Left renal pelvis (tissue), 4 donors: ENCODE data around the gene ALDH1L1. TPM values are rescaled to one million over a fixed set of nuclear protein-coding genes. Genes with fewer than 3 reads are reported as not detected.

Experiments used
- DNase-seq, 4 donors: peaks; one replicate each; pipeline ENCODE4 v3.0.0-alpha.2; 2013; ENCODE audit warnings: low read depth in 4 of 4, low spot score in 3 of 4
- polyA plus RNA-seq, 4 donors: library from polyadenylated mRNA; unstranded; fragments of 120-200 nt; gene quantifications; one replicate each; pipeline ENCODE4 v1.2.1, GENCODE V29; 2013; ENCODE audit not compliant: insufficient read length in 4 of 4

ALDH1L1 gene
- polyA plus RNA-seq, 4 donors, result 3.2 to 48.3 (median 30.3) TPM

DNA sequence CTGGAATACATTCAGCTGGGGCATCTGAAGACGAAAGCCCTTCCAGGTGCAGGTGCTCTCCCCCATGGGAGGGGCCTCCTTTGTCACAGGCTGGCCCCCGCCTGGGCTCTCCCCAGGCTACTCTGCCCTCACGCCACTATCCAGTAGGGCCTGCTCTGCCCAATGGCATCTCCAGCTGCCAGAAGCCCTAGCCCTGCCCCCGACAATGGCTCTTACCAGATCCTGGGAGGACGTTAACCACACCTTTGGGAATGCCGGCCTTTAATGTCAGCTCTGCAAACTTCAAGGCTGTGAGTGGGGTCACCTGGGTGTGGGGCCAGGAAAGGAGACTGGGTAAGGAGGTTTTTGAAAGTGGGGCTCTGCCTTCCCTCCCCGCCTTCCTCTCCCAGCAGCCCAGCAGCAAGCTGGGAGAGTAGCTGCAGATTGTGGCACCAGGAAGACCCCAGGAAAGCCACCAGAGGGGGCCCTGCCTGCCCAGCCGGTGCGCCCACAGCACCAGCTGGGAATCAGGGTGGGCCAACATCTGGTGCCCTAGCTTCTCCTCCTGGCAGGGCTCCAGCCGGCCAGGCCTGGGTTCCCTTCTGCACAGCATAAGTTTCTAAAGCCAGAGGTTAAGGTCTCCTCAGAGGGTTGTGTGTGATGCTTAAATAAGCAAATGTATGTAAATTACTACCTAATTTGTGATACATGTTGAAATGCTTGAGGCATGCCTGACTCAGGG is 56.1 kb downstream of the ALDH1L1 start:
- no peak for DNase-seq

DNA sequence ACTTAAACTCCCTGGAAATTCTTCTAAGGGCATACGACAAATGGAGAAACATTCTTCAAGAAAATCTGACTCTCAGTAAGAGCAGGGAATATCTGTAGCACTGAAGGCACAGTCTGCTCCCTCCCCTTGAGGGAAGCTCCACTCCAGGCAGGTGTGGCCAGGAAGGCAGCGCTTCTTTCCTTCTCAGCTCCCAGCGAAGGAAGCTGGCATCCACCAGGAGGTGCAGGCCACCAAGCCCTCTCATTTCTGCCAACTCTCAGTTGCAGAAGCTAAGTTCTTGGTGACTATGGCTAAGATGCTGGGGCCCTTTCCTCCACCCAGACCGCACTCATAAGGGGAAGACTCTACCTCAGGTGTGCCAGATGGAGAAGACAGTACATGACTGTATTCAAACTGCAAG is 58.8 kb downstream of the ALDH1L1 start:
- no peak for DNase-seq

DNA sequence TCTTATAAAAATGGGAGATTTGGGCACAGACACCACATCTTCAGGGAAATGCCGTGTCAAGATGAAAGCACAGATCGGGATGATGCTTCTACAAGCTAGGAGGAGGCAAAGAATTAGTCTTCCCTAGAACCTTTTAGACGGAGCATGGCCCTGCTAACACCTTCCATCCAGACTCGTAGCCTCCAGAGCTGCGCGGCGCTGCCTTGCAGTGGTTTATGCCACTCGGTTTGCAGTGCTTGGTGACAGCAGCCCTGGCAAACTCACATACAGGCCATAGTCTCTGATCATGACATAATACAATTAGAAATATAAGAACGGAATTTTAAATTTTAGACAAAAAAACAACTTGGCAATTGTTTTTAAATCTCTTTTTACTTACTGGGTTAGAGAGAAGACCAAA is 59.3 kb downstream of the ALDH1L1 start:
- DNase-seq, result no peak

DNA sequence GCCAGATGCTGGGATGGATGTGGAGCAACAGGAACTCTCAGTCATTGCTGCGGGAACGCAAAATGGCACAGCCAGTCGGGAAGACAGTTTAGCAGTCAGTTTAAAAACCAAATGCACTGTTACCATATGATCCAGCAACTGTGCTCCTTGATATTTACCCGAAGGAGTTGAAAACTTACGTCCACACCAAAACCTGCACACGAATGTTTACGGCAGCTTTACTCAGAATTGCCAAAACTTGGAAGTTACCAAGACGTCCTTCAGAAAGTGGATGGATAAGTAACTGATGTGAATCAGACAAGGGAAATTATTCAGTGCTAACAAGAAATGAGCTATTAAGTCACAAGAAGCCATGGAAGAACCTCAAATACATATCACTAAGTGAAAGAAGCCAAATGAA is 60.4 kb downstream of the ALDH1L1 start:
- no peak for DNase-seq

DNA sequence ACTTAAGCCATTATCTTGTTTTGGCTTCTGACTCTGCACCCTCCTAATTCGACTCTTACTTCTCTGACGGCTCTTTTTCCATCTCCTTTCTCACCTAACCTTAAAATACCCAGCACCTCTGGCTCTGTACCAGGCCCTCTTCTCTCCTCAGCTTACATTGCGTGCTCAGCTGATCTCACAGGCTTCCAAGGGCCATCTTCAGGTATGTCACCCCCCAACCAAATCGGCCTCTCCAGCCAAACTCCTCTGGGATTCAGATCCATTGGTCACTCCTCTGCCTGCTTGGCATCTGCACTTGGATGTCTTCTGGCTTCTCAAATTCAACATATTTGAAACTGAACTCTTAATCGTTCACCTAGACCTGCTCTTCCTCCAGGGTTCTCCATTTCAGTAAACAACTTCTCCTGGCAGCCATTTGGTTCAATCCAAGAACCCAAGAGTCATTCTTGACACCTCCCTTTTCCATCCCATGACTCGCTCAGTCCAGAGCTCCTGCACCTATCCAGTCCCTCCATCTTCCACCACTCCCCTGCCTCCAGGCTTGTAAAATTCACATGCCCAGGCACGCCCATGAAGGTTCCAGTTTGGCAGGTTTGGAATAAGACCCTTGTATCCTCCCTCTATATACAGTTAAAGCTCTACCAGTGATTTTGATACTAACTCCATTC is 61.2 kb downstream of the ALDH1L1 start:
- DNase-seq, result no peak

DNA sequence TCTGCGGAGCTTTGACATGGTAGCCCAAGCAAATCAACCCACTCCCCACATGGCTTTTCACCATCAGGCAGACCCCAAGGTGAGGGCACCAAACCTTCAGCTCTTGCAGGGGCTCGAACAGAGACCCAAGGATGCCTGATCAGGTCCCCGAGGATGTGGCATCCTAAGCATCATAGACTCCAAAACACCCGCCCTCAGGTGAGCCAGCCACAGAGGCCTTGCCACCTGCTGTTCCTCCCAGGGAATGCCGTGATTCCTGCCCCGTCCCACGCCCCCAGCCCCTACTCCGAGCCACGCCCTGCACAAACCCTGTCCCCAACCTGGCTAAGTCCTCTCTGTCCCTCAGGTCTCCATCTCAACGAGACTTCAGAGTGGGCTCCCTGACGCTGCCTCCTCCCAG is 61.8 kb downstream of the ALDH1L1 start:
- no peak for DNase-seq

DNA sequence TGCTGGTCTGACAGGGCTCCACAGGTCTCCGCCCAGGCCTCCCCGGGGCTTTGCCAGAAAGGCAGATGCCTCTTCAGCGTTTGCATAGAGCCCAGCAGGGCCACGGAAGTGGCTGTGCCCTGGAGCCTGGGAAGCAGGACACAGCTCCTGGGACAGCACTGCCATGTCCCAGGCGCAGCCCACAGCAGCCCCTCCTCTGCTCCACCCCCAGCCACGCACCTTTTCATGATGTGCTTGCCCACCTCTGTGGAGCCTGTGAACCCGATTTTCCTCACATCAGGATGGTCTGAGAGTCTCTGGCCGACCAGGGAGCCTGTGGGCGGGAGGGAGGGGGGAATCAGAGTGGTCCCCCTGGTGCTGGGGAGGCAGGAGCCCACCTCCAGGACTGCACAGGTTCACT is 62.6 kb downstream of the ALDH1L1 start:
- DNase-seq, result no peak

DNA sequence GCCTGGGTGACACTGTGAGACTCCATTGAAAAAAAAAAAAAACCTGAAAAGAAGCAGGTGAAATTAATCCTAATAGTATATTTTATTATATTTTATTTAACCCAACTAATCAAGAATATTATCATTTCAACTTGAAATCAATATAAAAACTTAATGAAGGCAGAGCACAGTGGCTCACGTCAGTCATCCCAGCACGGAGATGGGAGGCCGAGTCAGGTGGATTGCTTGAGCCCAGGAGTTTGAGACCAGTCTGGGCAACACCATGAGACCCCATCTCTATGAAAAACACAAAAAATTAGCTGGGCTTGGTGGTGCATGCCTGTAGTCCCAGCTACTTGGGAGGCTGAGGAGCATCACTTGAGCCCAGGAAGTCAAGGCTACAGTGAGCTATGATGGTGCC is 63.2 kb downstream of the ALDH1L1 start:
- DNase-seq, result no peak

DNA sequence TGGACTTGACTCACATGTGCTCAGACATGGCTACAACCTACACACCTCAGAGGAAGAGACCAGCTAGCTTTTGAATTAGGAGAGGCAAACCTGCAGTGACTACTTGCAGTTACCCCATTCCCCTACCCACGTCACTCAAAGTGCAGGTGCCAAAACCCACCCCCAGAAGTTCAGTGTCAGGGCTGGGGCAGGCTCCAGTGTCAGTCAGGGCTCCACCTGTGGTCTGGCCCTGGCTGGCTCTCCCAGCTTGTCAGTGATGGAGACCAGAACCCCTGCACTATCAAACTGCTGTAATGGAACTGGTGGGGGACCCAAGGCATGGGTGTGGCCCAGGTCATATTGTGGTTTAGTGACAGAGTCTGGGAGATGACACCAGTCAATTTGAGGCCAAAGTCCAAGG is 63.9 kb downstream of the ALDH1L1 start:
- no peak for DNase-seq

DNA sequence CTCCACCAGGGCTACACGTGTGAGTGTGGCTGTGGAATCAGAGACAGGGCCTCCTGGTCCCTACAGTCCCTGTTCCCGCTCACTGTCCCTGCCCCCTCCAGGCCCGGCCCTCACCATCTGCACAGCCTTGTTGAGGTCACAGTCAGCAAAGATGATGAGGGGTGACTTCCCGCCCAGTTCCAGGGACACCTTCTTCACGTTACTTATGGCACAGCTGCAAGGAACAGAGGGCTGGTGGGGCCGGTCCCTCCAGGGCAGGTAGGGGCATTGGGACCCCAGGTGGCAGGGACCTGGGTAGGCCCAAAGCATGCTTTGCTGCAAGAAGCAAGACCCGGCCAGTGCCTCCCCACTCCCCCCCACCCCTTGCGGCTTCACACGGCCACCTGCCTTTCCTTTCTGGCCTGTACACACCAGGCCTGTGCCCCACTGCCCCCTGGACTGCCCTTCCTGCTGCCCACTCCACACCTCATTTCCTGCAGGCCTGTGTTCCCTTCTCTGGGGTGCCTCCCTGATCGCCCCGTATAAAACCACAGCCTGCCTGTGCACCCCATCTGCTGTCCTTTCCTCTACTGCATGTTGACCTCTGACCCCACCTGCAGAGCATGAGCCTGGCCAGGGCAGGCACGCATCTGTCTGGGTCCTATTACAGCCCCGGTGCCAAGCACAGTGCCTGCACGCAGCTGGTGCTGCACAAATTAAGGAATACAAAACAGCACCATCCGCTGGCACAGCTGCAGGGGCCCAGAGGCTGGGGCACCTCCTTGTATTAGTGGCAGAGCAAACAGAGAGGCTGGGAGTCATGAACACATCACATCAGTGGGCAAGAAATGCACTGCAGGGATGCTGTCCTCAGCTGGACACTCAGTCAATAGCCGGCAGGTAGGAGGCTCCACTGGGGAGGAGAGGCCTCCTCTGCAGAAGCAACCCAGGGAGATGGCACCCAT is 65.7 kb downstream of the ALDH1L1 start:
- no peak for DNase-seq

DNA sequence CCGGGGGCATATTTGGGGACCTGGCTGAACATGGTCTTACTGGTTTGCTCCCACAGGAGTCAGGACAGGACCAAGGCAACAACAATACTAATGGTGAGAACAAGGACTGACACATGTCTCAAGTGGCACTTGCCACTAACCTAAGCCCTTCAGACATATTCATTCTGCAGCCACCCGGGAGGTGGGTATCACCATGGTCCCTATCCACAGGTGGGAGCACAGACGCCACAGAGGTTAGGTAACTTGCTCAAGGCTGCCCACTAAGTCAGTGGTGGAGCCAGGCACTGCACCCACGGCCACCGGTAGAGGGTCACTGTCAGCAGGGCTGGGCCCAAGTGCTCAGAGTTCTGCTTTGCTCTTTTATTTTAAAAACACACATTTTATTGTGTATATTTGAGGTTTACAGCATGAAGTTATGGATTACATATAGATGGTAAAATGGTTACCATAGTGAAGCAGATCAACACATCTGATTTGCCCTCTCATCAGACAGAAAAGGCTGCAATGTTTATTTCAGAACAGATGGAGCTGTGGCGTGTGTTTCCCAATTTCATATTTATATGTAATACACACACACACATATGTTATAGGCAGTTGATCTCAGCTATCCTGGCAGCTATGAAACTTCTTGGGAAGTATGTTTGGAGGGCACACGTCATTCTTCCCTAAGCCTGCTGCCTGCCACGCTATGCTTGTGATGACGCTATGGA is 66.5 kb downstream of the ALDH1L1 start:
- DNase-seq, result no peak

DNA sequence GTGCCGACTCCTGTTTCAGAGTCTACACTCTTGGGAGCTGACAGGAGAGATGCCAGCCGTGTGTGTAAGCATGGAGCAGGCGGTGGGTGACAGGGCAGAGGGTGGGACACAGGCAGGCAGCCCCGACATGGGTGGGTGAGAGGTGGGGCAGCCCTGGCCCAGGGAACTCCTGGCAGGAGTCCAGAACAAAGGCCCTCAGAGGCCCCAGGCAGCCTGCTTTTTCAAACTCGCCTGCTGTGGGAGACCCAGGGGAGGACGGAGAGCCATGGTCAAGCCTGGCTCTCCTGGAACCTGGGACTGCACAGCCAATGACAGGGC is 67.2 kb downstream of the ALDH1L1 start:
- DNase-seq, result no peak

DNA sequence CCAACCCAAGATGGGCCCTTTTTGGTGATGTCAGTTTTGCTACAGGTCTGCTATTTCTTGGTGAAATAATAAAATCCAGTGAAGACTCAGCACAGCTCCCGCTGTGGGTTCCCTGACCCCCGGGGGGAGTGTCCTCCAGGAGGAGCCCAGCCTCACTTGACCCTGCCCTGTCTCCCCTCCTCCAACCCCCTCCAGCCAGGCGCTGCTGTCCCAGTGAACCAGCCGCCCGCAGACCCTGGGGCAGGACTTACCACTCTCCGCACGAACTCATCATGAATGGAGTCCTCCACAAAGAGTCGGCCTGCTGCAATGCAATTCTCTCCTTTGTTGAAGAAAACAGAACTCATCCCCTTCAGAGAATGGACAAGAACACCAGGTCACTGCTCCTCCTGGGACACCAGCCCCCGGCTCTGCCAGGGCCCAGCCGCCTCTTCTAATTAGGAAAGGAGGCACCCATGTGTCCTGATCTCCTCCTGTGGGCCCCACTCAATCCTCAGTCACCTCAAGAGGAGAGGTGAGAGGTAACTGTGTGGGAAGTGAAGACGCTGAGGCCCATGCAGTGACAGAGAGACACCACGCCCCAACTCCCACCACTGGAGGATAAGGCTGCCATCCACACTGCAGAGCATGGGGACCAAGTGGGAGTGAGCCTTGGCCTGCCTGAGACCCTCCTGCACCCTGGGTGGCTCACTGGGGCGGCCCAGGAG is 67.7 kb downstream of the ALDH1L1 start:
- no peak for DNase-seq

DNA sequence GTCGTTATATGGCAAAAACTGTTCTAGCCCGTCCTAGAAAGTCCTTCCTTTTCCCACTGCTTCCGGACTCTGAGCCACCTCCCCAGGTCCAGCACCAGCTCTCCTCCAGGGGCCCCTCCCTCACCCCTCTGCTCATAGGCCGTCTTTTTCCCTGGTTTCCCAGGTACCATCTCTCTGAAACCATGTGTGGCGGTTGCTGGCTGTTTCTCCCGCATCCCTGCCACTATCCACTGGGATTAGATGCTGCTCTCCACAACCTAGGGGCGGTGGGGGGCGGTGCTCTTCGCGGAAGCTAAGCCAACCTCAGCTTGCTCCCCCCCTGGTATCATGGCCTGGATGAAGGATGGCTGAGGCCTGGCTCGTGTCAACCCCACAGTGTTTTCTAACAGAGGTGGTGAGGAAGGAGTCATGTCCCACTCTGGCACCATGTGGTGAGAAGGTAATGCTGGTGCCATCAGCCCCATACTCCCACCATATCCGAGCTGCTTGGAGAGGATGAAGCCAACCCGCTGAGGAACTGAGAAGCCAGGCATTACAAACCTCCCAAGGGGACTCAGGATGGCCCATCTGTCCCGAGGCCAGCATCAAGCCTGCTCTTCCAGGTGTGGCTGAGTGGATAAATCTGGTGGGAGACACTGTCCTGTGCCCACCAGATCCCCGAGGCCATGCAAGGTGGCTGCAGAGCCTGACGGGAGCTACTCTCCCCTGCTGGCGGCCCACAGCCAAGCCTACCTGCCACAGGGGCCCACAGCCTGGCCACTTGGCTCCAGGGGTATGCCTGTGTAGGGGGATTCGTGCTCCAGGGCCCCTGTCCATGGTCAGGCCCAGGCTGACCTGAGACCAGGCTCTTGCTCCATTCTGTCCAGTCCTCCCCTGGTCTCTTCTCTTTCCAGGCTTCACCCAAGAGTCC is 68.6 kb downstream of the ALDH1L1 start:
- no peak for DNase-seq

DNA sequence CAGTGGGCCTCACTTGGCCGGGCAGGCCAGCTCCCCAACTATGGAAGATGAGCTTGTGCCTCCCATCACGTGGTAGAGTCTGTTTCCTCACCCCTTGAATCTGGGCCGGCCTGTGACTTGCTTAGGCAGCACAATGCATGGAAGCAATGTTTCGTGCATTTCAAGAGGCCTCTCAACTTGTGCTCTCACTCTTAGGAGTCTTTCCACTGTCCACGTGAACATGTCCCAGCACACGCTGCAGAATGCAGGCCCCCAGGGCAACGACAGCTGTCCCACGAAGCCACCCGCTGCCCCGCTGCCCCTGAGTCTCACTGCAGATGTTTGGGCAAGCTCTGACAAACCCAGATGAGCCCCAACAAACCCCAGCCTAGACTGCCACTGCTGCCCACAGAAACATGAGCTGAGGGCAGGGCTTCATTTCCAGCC is 69.2 kb downstream of the ALDH1L1 start:
- DNase-seq, result no peak

DNA sequence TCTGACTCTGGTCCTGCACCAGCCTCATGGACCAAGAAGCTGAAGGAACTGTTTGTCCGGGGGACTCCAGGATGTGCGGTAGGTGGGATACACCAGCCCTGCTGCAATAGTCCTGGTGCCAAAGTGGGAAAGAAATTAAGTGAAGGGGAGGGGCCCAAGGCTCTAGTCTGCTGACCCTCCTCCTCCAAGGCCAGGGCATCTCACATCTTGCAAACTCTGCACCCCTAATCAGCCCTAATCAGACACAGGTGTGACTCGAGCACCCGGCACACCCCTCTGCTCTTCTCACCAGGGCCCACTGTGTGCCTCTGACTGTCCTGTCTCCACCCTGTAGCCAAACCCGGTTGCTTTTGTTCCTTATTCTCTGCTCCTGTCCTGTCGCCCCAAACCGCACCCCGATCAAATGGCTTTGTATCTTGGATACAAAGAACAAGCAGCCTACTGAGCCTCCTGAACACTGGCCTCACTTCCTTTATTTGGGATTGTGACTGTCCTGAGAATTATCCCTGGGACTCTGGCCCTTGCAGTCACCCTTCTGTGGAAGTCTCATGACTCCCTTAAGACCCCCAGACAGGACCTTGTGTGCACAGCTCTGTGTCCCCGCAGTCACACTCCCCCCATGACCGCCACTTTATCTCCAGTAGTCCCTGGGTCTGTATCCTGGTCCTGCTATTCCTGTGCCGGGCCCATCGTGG is 69.8 kb downstream of the ALDH1L1 start:
- no peak for DNase-seq

DNA sequence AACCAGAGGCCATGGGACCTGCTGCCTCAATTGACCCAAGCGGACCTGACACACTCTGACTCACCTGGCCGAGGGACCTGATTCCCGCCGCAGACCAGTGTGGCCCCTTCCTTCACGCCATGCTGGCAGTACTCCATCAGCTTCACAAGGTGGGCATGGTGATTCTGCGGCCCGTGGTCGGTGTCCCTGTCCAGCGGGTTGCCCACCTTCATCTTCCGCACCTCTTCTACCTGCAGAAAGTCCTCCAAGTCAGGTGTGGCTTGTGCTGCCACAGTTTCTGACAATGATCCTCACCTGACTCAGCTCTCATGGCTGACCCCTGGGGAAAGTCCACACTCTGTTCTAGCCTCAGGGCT is 70.5 kb downstream of the ALDH1L1 start:
- no peak for DNase-seq

DNA sequence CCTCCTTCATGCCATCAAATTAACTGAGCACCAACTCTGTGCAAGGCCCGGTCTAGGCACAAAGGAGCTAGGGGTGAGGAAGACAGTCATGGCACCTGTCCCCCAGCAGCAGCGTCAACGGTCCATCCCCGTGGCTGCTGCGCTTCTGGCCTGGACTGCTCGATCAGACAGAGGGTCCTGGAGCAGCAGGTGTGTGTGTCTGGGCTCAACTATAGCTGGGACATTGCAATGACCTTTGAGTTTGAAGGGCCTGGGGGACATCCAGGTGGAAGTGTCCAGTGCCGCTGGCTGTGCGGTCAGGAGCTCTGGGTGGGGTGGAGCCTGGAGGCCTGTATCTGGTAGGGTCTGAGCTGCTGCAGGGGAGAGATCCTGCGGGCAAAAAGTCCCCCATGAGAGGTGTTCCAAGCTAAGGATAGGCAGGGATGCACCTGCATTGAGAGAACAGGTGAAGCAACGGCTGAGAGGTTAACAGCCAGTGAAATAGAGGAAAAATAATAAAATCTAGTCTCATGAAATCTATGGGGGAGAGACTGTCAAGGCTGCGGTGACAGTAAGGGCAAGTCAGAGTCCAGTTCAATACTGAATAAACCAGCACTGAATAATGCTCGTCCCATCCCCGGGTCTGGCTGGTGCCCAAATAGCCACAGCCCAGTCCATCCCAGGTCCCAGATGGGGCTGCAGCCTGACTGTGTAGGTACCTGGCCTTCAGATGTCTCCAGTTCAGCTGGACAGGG is 71.1 kb downstream of the ALDH1L1 start:
- no peak for DNase-seq
